ENCODE measurements around the gene ZNF747.

DNA sequence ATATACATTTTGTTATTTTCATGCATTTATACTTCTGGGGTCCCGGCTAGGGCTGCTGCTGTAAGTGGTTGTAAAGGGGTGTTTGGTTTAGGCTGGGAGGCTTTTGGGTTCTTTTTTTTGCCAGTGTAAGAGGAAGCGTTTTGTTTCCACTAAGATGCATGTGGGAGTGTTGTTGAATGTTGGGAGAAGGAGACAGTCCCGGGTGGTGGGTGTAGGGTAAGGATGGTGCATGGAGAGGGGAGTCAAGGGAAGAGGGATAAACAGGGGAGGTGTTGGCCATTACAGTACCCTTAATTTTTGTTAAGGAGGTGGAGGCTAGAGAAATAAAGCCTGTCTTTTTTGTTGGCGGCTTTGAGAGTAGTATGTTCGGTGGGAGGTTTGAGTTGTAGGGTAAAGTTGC, 8.4 kb upstream of the ZNF747 start:
- no peak for TF ChIP-seq CTCF (IDR thresholded peaks at IDR 0.05)
- TF ChIP-seq POLR2A (IDR thresholded peaks at IDR 0.05) = no peak
- TF ChIP-seq POLR2AphosphoS5 (IDR thresholded peaks at IDR 0.05; ENCODE audit: insufficient read depth in 1 of 2, low read depth in 1 of 2) = no peak

Measured in vagina (tissue), 2 donors.